OCI-LY3 (cell line): Measurements from ENCODE around the gene PKP1.

Source experiments
- H2AFZ ChIP-seq: fragments of 200-600, 300-600 bp; shearing (Covaris generic); 2 replicates; pipeline ENCODE4 v1.6.0; 2014; ENCODE audit warnings: antibody characterized with exemption, low read depth, low read length
- H3K27ac ChIP-seq: fragments of 200-600, 300-600 bp; sonication (generic); 2 replicates; pipeline ENCODE4 v1.5.1; 2014; ENCODE audit warnings: mild to moderate bottlenecking, low read length, moderate library complexity, mixed read lengths
- H3K27me3 ChIP-seq: fragments of 200-600, 300-600 bp; sonication (generic); 2 replicates; pipeline ENCODE4 v1.6.1; 2014; ENCODE audit warnings: low read depth, low read length, mixed read lengths
- H3K36me3 ChIP-seq: fragments of 200-600, 300-600 bp; sonication (generic); replicated peaks from 2 replicates; pipeline ENCODE3; 2014; ENCODE audit warnings: low read depth, low read length, mixed read lengths
- H3K4me1 ChIP-seq: fragments of 300-600, 200-600 bp; sonication (generic); 2 replicates; pipeline ENCODE4 v1.6.1; 2014; ENCODE audit warnings: low read length, mixed read lengths
- H3K4me2 ChIP-seq: fragments of 200-600, 300-600 bp; sonication (generic); 2 replicates; pipeline ENCODE4 v1.6.1; 2014; ENCODE audit warnings: low read length, mixed read lengths
- H3K4me3 ChIP-seq: fragments of 300-600, 200-600 bp; sonication (generic); 2 replicates; pipeline ENCODE4 v1.5.1; 2014; ENCODE audit warnings: antibody characterized with exemption, mild to moderate bottlenecking, low read length, moderate library complexity
- H3K79me2 ChIP-seq: fragments of 300-600, 200-600 bp; shearing (Covaris generic); 2 replicates; pipeline ENCODE4 v1.6.1; 2014; ENCODE audit warnings: mild to moderate bottlenecking, low read length, mixed read lengths
- H3K9ac ChIP-seq: fragments of 300-600, 200-600 bp; shearing (Covaris generic); 2 replicates; pipeline ENCODE4 v1.6.0; 2014; ENCODE audit warnings: mild to moderate bottlenecking, low read length, moderate library complexity
- H3K9me3 ChIP-seq: fragments of 200-600, 300-600 bp; shearing (Covaris generic); 2 replicates; pipeline ENCODE4 v1.6.1; 2014; ENCODE audit warnings: low read length, mixed read lengths; ENCODE audit not compliant: insufficient read depth
- H4K20me1 ChIP-seq: fragments of 200-600, 300-600 bp; sonication (generic); 2 replicates; pipeline ENCODE4 v1.6.1; 2016; ENCODE audit warnings: low read length, mixed read lengths; ENCODE audit not compliant: insufficient read depth
- EZH2phosphoT487 ChIP-seq: fragments of 200-600 bp; shearing (Covaris generic); IDR thresholded peaks from 2 replicates; pipeline ENCODE4 v1.6.1; 2018; ENCODE audit warnings: antibody characterized with exemption, mixed run types, low read depth
- TF ChIP-seq, protein P1 (sequence below): fragments of 200-600, 300-600 bp; sonication (generic); IDR thresholded peaks from 2 replicates; pipeline ENCODE4 v1.5.1; 2014; ENCODE audit warnings: antibody characterized with exemption, low read length, low read depth

Gene PKP1

DNA sequence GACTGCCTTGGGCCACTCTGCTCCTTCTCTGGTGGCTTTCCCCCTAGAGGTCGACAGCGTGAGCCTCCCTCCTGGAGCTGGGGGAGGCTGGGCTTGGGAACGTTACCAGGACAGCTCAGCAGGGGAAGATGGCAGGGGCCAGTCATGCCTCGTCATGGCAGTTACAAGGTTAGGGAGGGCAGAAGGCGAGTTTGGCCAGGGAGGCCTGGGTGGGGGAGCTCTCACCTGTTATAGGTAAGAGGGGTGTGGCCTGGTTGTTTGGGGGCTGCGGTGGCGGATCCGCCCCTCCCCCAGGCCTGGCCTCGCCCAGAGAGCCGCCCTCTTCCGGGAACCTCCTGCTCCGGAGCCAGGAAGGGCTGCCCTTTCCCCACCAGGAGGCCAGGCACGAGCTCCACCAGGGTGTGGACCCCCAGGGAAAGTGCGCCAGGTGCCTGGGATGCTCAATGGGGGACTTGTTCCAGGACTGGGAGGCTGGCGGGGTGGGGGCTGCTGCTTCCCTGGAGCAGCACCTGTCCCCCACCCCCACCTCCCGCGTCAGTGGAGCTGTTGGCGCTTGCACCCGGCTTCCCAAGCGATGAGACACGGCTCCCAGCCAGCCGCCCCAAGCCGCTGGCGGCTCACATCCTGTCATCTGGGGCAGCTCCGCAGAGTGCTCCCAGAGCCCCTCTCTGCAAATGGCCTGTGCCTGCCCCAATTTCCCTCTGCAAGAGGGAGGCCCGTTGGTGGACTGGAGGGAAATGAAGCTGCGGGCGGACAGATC, 23.6 kb upstream of the PKP1 start:
- Histone ChIP-seq H2AFZ (no peak overlapping the region), H4K20me1 (no peaks in the 10 kb centered on the region), H3K4me1 (no peaks in the 10 kb centered on the region), H3K4me3 (no peak overlapping the region), H3K27me3 (peaks cover 5% of the 10 kb centered on the region; the same call in 1 of the 2 replicates), H3K9me3 (no peaks in the 10 kb centered on the region), H3K79me2 (no peaks in the 10 kb centered on the region), H3K36me3 (no peaks in the 10 kb centered on the region), H3K9ac (no peak overlapping the region), H3K4me2 (no peak overlapping the region), H3K27ac (no peak overlapping the region)
- TF ChIP-seq, protein P1, sequence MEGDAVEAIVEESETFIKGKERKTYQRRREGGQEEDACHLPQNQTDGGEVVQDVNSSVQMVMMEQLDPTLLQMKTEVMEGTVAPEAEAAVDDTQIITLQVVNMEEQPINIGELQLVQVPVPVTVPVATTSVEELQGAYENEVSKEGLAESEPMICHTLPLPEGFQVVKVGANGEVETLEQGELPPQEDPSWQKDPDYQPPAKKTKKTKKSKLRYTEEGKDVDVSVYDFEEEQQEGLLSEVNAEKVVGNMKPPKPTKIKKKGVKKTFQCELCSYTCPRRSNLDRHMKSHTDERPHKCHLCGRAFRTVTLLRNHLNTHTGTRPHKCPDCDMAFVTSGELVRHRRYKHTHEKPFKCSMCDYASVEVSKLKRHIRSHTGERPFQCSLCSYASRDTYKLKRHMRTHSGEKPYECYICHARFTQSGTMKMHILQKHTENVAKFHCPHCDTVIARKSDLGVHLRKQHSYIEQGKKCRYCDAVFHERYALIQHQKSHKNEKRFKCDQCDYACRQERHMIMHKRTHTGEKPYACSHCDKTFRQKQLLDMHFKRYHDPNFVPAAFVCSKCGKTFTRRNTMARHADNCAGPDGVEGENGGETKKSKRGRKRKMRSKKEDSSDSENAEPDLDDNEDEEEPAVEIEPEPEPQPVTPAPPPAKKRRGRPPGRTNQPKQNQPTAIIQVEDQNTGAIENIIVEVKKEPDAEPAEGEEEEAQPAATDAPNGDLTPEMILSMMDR, result no peak
- no peak for TF ChIP-seq EZH2phosphoT487

GRCh38 chr1:201260236-201260590, 23.1 kb upstream of the PKP1 start:
- Histone ChIP-seq H3K4me3 (no peak overlapping the region), H3K9me3 (no peaks in the 10 kb centered on the region), H3K9ac (no peak overlapping the region), H3K4me1 (no peaks in the 10 kb centered on the region), H3K79me2 (no peaks in the 10 kb centered on the region), H3K36me3 (no peaks in the 10 kb centered on the region), H3K4me2 (no peak overlapping the region), H3K27ac (no peak overlapping the region), H2AFZ (no peak overlapping the region), H4K20me1 (no peaks in the 10 kb centered on the region), H3K27me3 (peaks cover 10% of the 10 kb centered on the region)
- TF ChIP-seq, protein P1, result no peak
- TF ChIP-seq EZH2phosphoT487, result no peak

- H3K4me1 ChIP-seq, result no peaks in the 10 kb centered on the region
- H3K36me3 ChIP-seq, result no peaks in the 10 kb centered on the region
- H3K27ac ChIP-seq, result no peak overlapping the region
- no peaks in the 10 kb centered on the region for H3K9me3 ChIP-seq
- H2AFZ ChIP-seq, result no peak overlapping the region
- no peak overlapping the region for H3K4me2 ChIP-seq
- H3K79me2 ChIP-seq, result no peaks in the 10 kb centered on the region
- peaks cover 16% of the 10 kb centered on the region for H3K27me3 ChIP-seq
- TF ChIP-seq, protein P1, result no peak
- TF ChIP-seq EZH2phosphoT487, result no peak
- H4K20me1 ChIP-seq, result no peaks in the 10 kb centered on the region
- H3K4me3 ChIP-seq, result no peak overlapping the region
- no peak overlapping the region for H3K9ac ChIP-seq
Observed at GRCh38 chr1:201260648-201261311, 22.5 kb upstream of the PKP1 start.

- H3K4me1 ChIP-seq, result no peaks in the 10 kb centered on the region
- peaks cover 25% of the 10 kb centered on the region for H3K27me3 ChIP-seq
- H3K27ac ChIP-seq, result no peak overlapping the region
- H4K20me1 ChIP-seq, result no peaks in the 10 kb centered on the region
- no peaks in the 10 kb centered on the region for H3K36me3 ChIP-seq
- no peaks in the 10 kb centered on the region for H3K79me2 ChIP-seq
- no peak overlapping the region for H3K9ac ChIP-seq
- H3K4me3 ChIP-seq, result no peak overlapping the region
- H3K4me2 ChIP-seq, result no peak overlapping the region
- H3K9me3 ChIP-seq, result no peaks in the 10 kb centered on the region
- H2AFZ ChIP-seq, result no peak overlapping the region
- TF ChIP-seq, protein P1, result no peak
Observed at GRCh38 chr1:201261771-201262547, 21.3 kb upstream of the PKP1 start.
